Spleen (tissue), 11 donors: Measurements from ENCODE around the gene DNAJC27. TPM values are rescaled to one million over a fixed set of nuclear protein-coding genes. Genes with fewer than 3 reads are reported as not detected.
A peak's percentile ranks its signal among the peaks of the same experiment; 100 is the strongest.

Experiments
- DNase-seq: peaks from one replicate; pipeline ENCODE4 v3.0.0-alpha.2; 2020
- H3K27ac ChIP-seq, 8 donors: fragments of 200-600 bp; sonication (generic) in 7 of 8; 1 replicate in 4 of 8; 2 replicates in 4 of 8; pipeline versions ENCODE4 v1.5.0 to v1.8.0; 2016 to 2021; ENCODE audit warnings: inconsistent platforms in 4 of 8, mild to moderate bottlenecking in 4 of 8, moderate library complexity in 1 of 8
- H3K27me3 ChIP-seq, 7 donors: fragments of 200-600 bp; sonication (generic) in 6 of 7; replicated peaks in 1 of 7; 1 replicate in 4 of 7; 2 replicates in 3 of 7; pipeline versions ENCODE4 v1.5.0 to v1.8.0; 2016 to 2021; ENCODE audit warnings: inconsistent platforms in 3 of 7, mild to moderate bottlenecking in 1 of 7
- H3K36me3 ChIP-seq, 6 donors: fragments of 200-600 bp; sonication (generic) in 5 of 6; 1 replicate in 4 of 6; 2 replicates in 2 of 6; pipeline versions ENCODE4 v1.5.0 to v1.8.0; 2016 to 2021; ENCODE audit warnings: inconsistent platforms in 2 of 6
- H3K4me1 ChIP-seq, 6 donors: fragments of 200-600 bp; sonication (generic) in 5 of 6; 1 replicate in 3 of 6; 2 replicates in 3 of 6; pipeline versions ENCODE4 v1.5.0 to v1.8.0; 2016 to 2021; ENCODE audit warnings: inconsistent platforms in 3 of 6
- H3K4me3 ChIP-seq, 8 donors: fragments of 200-600 bp; sonication (generic) in 7 of 8; 1 replicate in 4 of 8; 2 replicates in 4 of 8; pipeline versions ENCODE4 v1.5.0 to v1.8.0; 2016 to 2021; ENCODE audit warnings: inconsistent platforms in 4 of 8, mild to moderate bottlenecking in 4 of 8, moderate library complexity in 2 of 8
- H3K9me3 ChIP-seq, 8 donors: fragments of 200-600 bp; sonication (generic) in 7 of 8; 1 replicate in 4 of 8; 2 replicates in 4 of 8; pipeline versions ENCODE4 v1.5.0 to v1.8.0; 2016 to 2021; ENCODE audit warnings: inconsistent platforms in 4 of 8
- POLR2A ChIP-seq, 3 donors: fragments of 450-650 bp; IDR thresholded peaks; one replicate each; pipeline ENCODE4 v1.5.1; 2017; ENCODE audit warnings: antibody characterized with exemption in 3 of 3, mild to moderate bottlenecking in 1 of 3
- POLR2AphosphoS5 ChIP-seq, 3 donors: sonication (generic); formaldehyde crosslinking; IDR thresholded peaks; one replicate each; pipeline ENCODE4 v1.5.1; 2017; ENCODE audit warnings: antibody characterized with exemption in 3 of 3
- WGBS, 5 donors: extraction: QIAGEN DNeasy Blood & Tissue Kit in 3 of 5; methylation state at CpG; one replicate each; pipeline versions ENCODE4 v1.1.5 to v1.1.7; 2013 to 2018; 5-methylcytosine and 5-hydroxymethylcytosine counted together
- intact Hi-C: fragments of 100-400 bp; cut with DNase I; formaldehyde crosslinking; loops from one replicate; pipeline ENCODE4 v1.15.0; 2023; ENCODE audit warnings: low total_unique reads
- polyA plus RNA-seq, 3 donors: library from polyadenylated mRNA; stranded (reverse); fragments of 200-250 nt; gene quantifications; one replicate each; pipeline ENCODE4 v1.2.1, GENCODE V29; 2013
- total RNA-seq, 7 donors: library from RNA; depleted of rRNA in 3 of 7; stranded (reverse); fragments of >200 nt in 3 of 7; fragmentation: NEBNext Ultra II Directional in 4 of 7; extraction: Animal tissue kit (Norgen Biotek cat#: 25700) in 4 of 7; gene quantifications; one replicate each; pipeline versions ENCODE4 v1.1.0 to v1.2.1, GENCODE V29; 2016 to 2021
- TF ChIP-seq, protein P1 (sequence below), 11 experiments: fragments of 200-600 bp in 7 of 11; fragments of 450-650 bp in 4 of 11; sonication (generic) in 4 of 11; IDR thresholded peaks in 8 of 11; conservative IDR thresholded peaks in 3 of 11; 1 replicate in 7 of 11; 2 replicates in 4 of 11; pipeline versions ENCODE4 v1.4.0 to v1.8.0; 2016 to 2021; ENCODE audit warnings: antibody characterized with exemption in 11 of 11, inconsistent platforms in 4 of 11, mild to moderate bottlenecking in 1 of 11
- donor health status: healthy with polysubstance abuse.
- donor health status: DM: no; HTN: no; CAD: no; lungs with moderate emphysema.
- donor health status: DM: no; HTN: no; CAD: no.
- donor health status: Bipolar disorder and iron deficiency.
- donor health status: healthy.
- donor health status: DM: no; HTN: no; CAD: no.
- donor health status: DM: yes; HTN: yes; CAD: no.

Gene DNAJC27
- total and polyA plus RNA-seq, 10 donors: 1.7 to 10.5 (median 6.9) TPM

DNA sequence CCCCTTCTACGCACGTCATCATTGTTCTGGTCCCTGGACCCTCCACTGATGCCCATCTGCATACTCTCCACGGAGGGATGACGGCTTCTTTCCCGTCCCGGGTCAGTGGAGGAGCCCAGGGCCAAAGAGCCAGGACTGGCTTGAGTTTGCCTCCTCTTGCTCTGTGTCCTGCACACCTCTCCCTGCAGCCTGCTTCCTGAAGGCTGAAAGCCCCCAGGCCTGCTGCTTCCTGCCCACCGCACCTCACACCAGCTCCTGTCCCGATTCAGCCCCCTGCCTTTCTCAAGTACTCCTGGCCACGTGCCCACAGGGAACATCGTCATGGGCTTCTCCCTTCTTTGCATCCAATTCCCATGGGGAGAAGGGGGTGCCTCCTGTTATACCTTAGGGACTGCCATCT lies 58.8 kb downstream of the DNAJC27 start:
- peaks cover 0 to 11% (median 6%) of the 10 kb centered on the region in 8 donors for H3K9me3 ChIP-seq
- peaks cover 0 to 12% (median 0%) of the 10 kb centered on the region in 6 donors for H3K36me3 ChIP-seq
- peaks cover 0 to 13% (median 9%) of the 10 kb centered on the region in 6 donors for H3K4me1 ChIP-seq
- TF ChIP-seq POLR2A (IDR thresholded peaks at IDR 0.05) (no peak), POLR2AphosphoS5 (IDR thresholded peaks at IDR 0.05) (no peak)
- TF ChIP-seq, protein P1, sequence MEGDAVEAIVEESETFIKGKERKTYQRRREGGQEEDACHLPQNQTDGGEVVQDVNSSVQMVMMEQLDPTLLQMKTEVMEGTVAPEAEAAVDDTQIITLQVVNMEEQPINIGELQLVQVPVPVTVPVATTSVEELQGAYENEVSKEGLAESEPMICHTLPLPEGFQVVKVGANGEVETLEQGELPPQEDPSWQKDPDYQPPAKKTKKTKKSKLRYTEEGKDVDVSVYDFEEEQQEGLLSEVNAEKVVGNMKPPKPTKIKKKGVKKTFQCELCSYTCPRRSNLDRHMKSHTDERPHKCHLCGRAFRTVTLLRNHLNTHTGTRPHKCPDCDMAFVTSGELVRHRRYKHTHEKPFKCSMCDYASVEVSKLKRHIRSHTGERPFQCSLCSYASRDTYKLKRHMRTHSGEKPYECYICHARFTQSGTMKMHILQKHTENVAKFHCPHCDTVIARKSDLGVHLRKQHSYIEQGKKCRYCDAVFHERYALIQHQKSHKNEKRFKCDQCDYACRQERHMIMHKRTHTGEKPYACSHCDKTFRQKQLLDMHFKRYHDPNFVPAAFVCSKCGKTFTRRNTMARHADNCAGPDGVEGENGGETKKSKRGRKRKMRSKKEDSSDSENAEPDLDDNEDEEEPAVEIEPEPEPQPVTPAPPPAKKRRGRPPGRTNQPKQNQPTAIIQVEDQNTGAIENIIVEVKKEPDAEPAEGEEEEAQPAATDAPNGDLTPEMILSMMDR (IDR thresholded peaks at IDR 0.05 in 8 of 11, conservative IDR thresholded peaks at IDR 0.05 in 3 of 11): no peak
- no peak overlapping the region for H3K27ac ChIP-seq
- H3K27me3 ChIP-seq: no peaks in the 10 kb centered on the region
- intact Hi-C loops: no loop called here
- WGBS, 5 donors: 82 to 89% (median 88%) methylated on average over 10 of the region's 10 CpGs
- peak; percentile 24 for DNase-seq
- H3K4me3 ChIP-seq: no peak overlapping the region

DNA sequence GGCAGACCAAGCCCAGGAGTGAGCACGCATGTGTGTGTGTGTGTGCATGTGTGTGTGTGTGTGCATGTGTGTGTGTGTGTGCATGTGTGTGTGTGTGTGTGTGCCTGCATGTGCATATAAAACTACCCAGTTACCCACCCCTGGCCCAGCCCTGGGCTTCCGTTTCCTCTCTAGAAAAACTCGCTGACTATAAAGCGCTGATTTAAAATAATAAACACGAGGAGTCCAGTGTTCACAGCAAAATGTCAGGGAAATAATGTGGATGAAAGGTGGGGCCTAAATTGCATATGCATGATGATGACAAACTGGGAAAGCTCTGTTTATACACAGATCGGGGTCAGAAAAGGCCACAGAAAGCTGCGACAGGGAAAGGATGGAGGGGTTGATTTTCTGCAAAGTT lies 59.2 kb downstream of the DNAJC27 start:
- H3K4me3 ChIP-seq: no peak overlapping the region
- H3K27ac ChIP-seq: no peak overlapping the region
- peaks cover 0 to 8% (median 5%) of the 10 kb centered on the region in 6 donors for H3K4me1 ChIP-seq
- DNase-seq: peak; percentile 16
- TF ChIP-seq, protein P1 (IDR thresholded peaks at IDR 0.05 in 8 of 11, conservative IDR thresholded peaks at IDR 0.05 in 3 of 11): no peak
- TF ChIP-seq POLR2A (IDR thresholded peaks at IDR 0.05): no peak
- TF ChIP-seq POLR2AphosphoS5 (IDR thresholded peaks at IDR 0.05): no peak
- peaks cover 0 to 11% (median 6%) of the 10 kb centered on the region in 8 donors for H3K9me3 ChIP-seq
- 87 to 93% (median 90%) methylated on average over 7 of the region's 7 CpGs for WGBS, 5 donors
- H3K27me3 ChIP-seq: no peaks in the 10 kb centered on the region
- H3K36me3 ChIP-seq: peaks cover 0 to 9% (median 0%) of the 10 kb centered on the region in 6 donors
- intact Hi-C loops: no loop called here

DNA sequence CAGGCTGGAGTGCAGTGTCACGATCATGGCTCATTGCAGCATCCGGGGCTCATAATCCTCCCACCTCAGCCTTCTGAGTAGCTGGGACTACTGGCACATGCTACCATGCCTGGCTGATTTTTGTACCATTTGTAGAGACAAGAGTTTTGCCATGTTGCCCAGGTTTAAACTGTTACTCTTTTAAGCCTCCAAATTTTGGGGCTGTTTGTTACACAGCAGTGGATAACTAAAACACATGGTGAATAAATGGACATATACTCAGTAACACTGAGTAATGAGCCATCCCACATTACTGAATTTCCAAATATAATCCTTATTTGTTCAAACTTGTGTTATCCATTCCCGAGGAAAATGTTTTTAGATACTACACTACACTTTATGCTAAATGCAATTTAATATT lies 61.5 kb downstream of the DNAJC27 start:
- no peaks in the 10 kb centered on the region for H3K27me3 ChIP-seq
- no peaks in the 10 kb centered on the region for H3K4me1 ChIP-seq
- peaks cover 0 to 8% (median 0%) of the 10 kb centered on the region in 6 donors for H3K36me3 ChIP-seq
- no peak overlapping the region for H3K27ac ChIP-seq
- TF ChIP-seq POLR2A (IDR thresholded peaks at IDR 0.05) (no peak), POLR2AphosphoS5 (IDR thresholded peaks at IDR 0.05) (no peak)
- TF ChIP-seq, protein P1 (IDR thresholded peaks at IDR 0.05 in 8 of 11, conservative IDR thresholded peaks at IDR 0.05 in 3 of 11): no peak
- H3K9me3 ChIP-seq: peaks cover 0 to 11% (median 6%) of the 10 kb centered on the region in 8 donors
- 95 to 99% (median 96%) methylated on average over 3 of the region's 3 CpGs for WGBS, 5 donors
- intact Hi-C loops: no loop called here
- DNase-seq: peak; percentile 15
- no peak overlapping the region for H3K4me3 ChIP-seq

DNA sequence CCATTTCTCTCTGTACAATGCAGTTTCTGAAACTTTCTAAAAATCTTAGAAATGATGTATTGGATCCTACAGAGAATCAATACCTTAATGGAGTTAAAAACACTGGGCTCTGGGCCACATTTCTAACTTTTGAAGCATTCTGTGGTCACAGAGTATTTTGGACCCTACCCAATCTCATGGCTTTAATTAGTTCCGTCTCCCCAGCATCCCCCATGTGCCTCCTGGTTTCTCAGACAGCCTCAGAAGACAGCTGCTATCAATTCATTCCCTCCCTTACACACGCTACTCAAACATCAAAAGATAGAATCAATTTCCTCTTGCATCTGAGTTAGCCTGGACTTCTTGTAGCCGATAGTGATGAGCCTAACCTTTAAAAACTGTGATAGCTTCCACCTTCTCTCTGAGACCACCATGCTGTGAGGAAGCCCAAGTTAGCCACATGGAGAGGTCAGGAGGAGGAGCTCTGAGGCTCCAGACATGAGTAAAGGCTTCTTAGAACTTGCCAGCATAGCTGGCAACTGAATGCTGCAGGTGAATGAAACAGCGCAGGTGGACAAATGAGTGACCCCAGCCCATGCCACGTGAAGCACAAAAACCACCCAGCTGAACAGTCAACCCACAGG lies 62.1 kb downstream of the DNAJC27 start:
- H3K9me3 ChIP-seq: peaks cover 0 to 11% (median 6%) of the 10 kb centered on the region in 8 donors
- no peak for DNase-seq
- H3K36me3 ChIP-seq: peaks cover 0 to 5% (median 0%) of the 10 kb centered on the region in 6 donors
- no peak for TF ChIP-seq POLR2A (IDR thresholded peaks at IDR 0.05)
- TF ChIP-seq POLR2AphosphoS5 (IDR thresholded peaks at IDR 0.05): no peak
- TF ChIP-seq, protein P1 (IDR thresholded peaks at IDR 0.05 in 8 of 11, conservative IDR thresholded peaks at IDR 0.05 in 3 of 11): no peak
- no peak overlapping the region for H3K27ac ChIP-seq
- no peak overlapping the region for H3K4me3 ChIP-seq
- H3K4me1 ChIP-seq: no peaks in the 10 kb centered on the region
- no peaks in the 10 kb centered on the region for H3K27me3 ChIP-seq
- whole genome bisulfite sequencing, 5 donors: 92 to 98% (median 94%) methylated on average over 5 of the region's 5 CpGs
- intact Hi-C loops: no loop called here
